DMS153 (cell line): ENCODE measurements around the gene IRF2BPL.

Experiments
- DNase-seq: peaks from one replicate; lab custom pipeline; 2025; lab: John Stamatoyannopoulos, UW

The IRF2BPL gene

GRCh38 chr14:76985540-76986230 is 42.8 kb downstream of the IRF2BPL start:
- DNase-seq = no peak

- no peak for DNase-seq
These were observed 43.6 kb downstream of the IRF2BPL start for GRCh38 chr14:76984787-76985375.

- DNase-seq = no peak
These were observed 44.2 kb downstream of the IRF2BPL start for GRCh38 chr14:76984297-76984696.

- DNase-seq = no peak
These were observed 46.8 kb downstream of the IRF2BPL start for GRCh38 chr14:76981670-76982069.

GRCh38 chr14:76977793-76978720 is 50.5 kb downstream of the IRF2BPL start:
- DNase-seq = no peak

GRCh38 chr14:76976240-76977005 is 52.1 kb downstream of the IRF2BPL start:
- DNase-seq = no peak

- DNase-seq = no peak
These were observed 52.7 kb downstream of the IRF2BPL start for GRCh38 chr14:76975812-76976211.

GRCh38 chr14:76975051-76975450 is 53.5 kb downstream of the IRF2BPL start:
- no peak for DNase-seq
